CD14-positive monocyte (primary cell): ENCODE measurements around the gene DOCK1. TPM values are rescaled to one million over a fixed set of nuclear protein-coding genes. Genes with fewer than 3 reads are reported as not detected.
A peak's percentile ranks its signal among the peaks of the same experiment; 100 is the strongest.

Source experiments
- DNase-seq, 3 donors: peaks; one replicate each; pipeline ENCODE4 v3.0.0-alpha.2; 2011 to 2022
- H2AFZ ChIP-seq: 2 replicates; pipeline ENCODE4 v1.6.0; 2012; ENCODE audit warnings: mild to moderate bottlenecking, low read depth, low read length, inconsistent platforms; ENCODE audit not compliant: insufficient read depth, poor library complexity, severe bottlenecking
- H3K27ac ChIP-seq, 2 donors: 1 replicate in 1 of 2; 2 replicates in 1 of 2; pipeline ENCODE4 v1.5.1; 2012 to 2013; ENCODE audit warnings: low read length in 2 of 2, control low read depth in 1 of 2, inconsistent platforms in 1 of 2, low read depth in 1 of 2, mild to moderate bottlenecking in 1 of 2
- H3K27me3 ChIP-seq, 2 donors: one replicate each; pipeline versions ENCODE4 v1.6.0 to v1.6.1; 2011 to 2013; ENCODE audit warnings: low read length in 2 of 2; ENCODE audit not compliant: control insufficient read depth in 2 of 2, insufficient read depth in 2 of 2
- H3K36me3 ChIP-seq, 2 donors: replicated peaks in 1 of 2; 1 replicate in 1 of 2; 2 replicates in 1 of 2; pipeline versions ENCODE4 v1.5.1 to v1.6.1; 2012 to 2013; ENCODE audit warnings: low read length in 2 of 2, control low read depth in 1 of 2, inconsistent platforms in 1 of 2, mild to moderate bottlenecking in 1 of 2; ENCODE audit not compliant: insufficient read depth in 2 of 2, control insufficient read depth in 1 of 2
- H3K4me1 ChIP-seq, 2 donors: 1 replicate in 1 of 2; 2 replicates in 1 of 2; pipeline versions ENCODE4 v1.5.1 to v1.6.1; 2012 to 2013; ENCODE audit warnings: low read length in 2 of 2, control low read depth in 1 of 2, inconsistent platforms in 1 of 2, mild to moderate bottlenecking in 1 of 2, moderate library complexity in 1 of 2; ENCODE audit not compliant: insufficient read depth in 2 of 2, control insufficient read depth in 1 of 2
- H3K4me2 ChIP-seq: replicated peaks from 2 replicates; pipeline ENCODE3; 2012; ENCODE audit warnings: low read length, moderate library complexity, mild to moderate bottlenecking; ENCODE audit not compliant: poor library complexity, severe bottlenecking; ENCODE audit errors: extremely low read depth
- H3K4me3 ChIP-seq, 3 experiments: fragments of 200-600 bp in 1 of 3; sonication (generic) in 1 of 3; replicated peaks in 1 of 3; 1 replicate in 2 of 3; 2 replicates in 1 of 3; pipeline ENCODE4 v1.5.1; 2011 to 2013; ENCODE audit warnings: low read length in 3 of 3, mild to moderate bottlenecking in 3 of 3, control low read depth in 2 of 3, low read depth in 2 of 3, inconsistent platforms in 1 of 3, moderate library complexity in 1 of 3
- H3K79me2 ChIP-seq: 2 replicates; pipeline ENCODE4 v1.6.0; 2012; ENCODE audit warnings: mild to moderate bottlenecking, control low read depth, inconsistent platforms, low read length, moderate library complexity; ENCODE audit not compliant: insufficient read depth
- H3K9ac ChIP-seq: 2 replicates; pipeline ENCODE4 v1.6.0; 2017; ENCODE audit warnings: low read length, mild to moderate bottlenecking; ENCODE audit not compliant: insufficient read depth, poor library complexity, severe bottlenecking
- H3K9me3 ChIP-seq, 2 donors: replicated peaks in 1 of 2; 1 replicate in 1 of 2; 2 replicates in 1 of 2; pipeline versions ENCODE4 v1.5.1 to v1.6.1; 2012 to 2013; ENCODE audit warnings: low read length in 2 of 2, control low read depth in 1 of 2; ENCODE audit not compliant: control insufficient read depth in 1 of 2, insufficient read depth in 1 of 2
- H4K20me1 ChIP-seq: 2 replicates; pipeline ENCODE4 v1.6.0; 2012; ENCODE audit warnings: mild to moderate bottlenecking, low read length, control low read depth, moderate library complexity; ENCODE audit not compliant: insufficient read depth
- H3K27ac Mint-ChIP-seq, 7 donors: one replicate each; pipeline ENCODE4 v1.8.0; 2020; ENCODE audit warnings: mild to moderate bottlenecking in 7 of 7, mixed read lengths in 7 of 7, moderate library complexity in 6 of 7, inconsistent platforms in 2 of 7
- H3K27me3 Mint-ChIP-seq, 3 donors: one replicate each; pipeline ENCODE4 v1.8.0; 2021 to 2022; ENCODE audit warnings: low read depth in 3 of 3, mild to moderate bottlenecking in 3 of 3, mixed read lengths in 3 of 3, moderate library complexity in 3 of 3, inconsistent platforms in 1 of 3
- H3K36me3 Mint-ChIP-seq, 2 donors: one replicate each; pipeline ENCODE4 v1.8.0; 2020; ENCODE audit warnings: mixed read lengths in 2 of 2, inconsistent platforms in 1 of 2, mild to moderate bottlenecking in 1 of 2
- H3K4me1 Mint-ChIP-seq: one replicate; pipeline ENCODE4 v1.8.0; 2020; ENCODE audit warnings: mild to moderate bottlenecking, mixed read lengths
- H3K4me3 Mint-ChIP-seq, 2 donors: one replicate each; pipeline ENCODE4 v1.8.0; 2020; ENCODE audit warnings: mild to moderate bottlenecking in 2 of 2, mixed read lengths in 2 of 2, moderate library complexity in 1 of 2
- H3K9me3 Mint-ChIP-seq, 7 donors: one replicate each; pipeline ENCODE4 v1.8.0; 2020 to 2022; ENCODE audit warnings: mixed read lengths in 7 of 7, mild to moderate bottlenecking in 6 of 7, moderate library complexity in 6 of 7, inconsistent platforms in 2 of 7
- CTCF ChIP-seq: fragments of 200-600 bp; IDR thresholded peaks from one replicate; pipeline ENCODE4 v1.8.0; 2022; ENCODE audit warnings: antibody characterized with exemption, mild to moderate bottlenecking
- WGBS: methylation state at CpG from one replicate; pipeline ENCODE4 v1.1.5; 2013; ENCODE audit warnings: missing lambda C conversion rate; ENCODE audit not compliant: insufficient coverage; 5-methylcytosine and 5-hydroxymethylcytosine counted together
- intact Hi-C, 2 donors: fragments of 100-400 bp; cut with micrococcal nuclease; formaldehyde crosslinking; loops; one replicate each; pipeline versions ENCODE4 v1.15.0 to v1.15.1; 2023
- polyA plus RNA-seq, 3 donors: library from polyadenylated mRNA; depleted of rRNA in 1 of 3; unstranded in 2 of 3; stranded (reverse) in 1 of 3; fragments of 300-500 nt in 2 of 3; fragments of >200 nt in 1 of 3; fragmentation: Illumina TruSeq in 2 of 3; gene quantifications; 1 replicate in 2 of 3; 2 replicates in 1 of 3; pipeline ENCODE4 v1.2.3, GENCODE V29; 2012 to 2021

Gene DOCK1
- polyA plus RNA-seq, 3 donors, result 0.31 to 0.35 TPM; not detected in 1

- Mint-ChIP-seq H3K4me3 (no peak overlapping the region), H3K36me3 (no peaks in the 10 kb centered on the region), H3K9me3 (no peaks in the 10 kb centered on the region), H3K27ac (no peak overlapping the region), H3K27me3 (peaks cover 3 to 4% (median 3%) of the 10 kb centered on the region in 3 donors), H3K4me1 (no peaks in the 10 kb centered on the region)
- intact Hi-C loops, result no loop called here
- 50% methylated on average over 2 of the region's 4 CpGs for whole genome bisulfite sequencing
- Histone ChIP-seq H3K4me3 (no peak overlapping the region), H3K36me3 (no peaks in the 10 kb centered on the region), H3K79me2 (no peaks in the 10 kb centered on the region), H3K9ac (no peak overlapping the region), H3K27ac (no peak overlapping the region), H3K27me3 (no peaks in the 10 kb centered on the region), H2AFZ (no peak overlapping the region), H3K4me2 (no peak overlapping the region), H4K20me1 (no peaks in the 10 kb centered on the region), H3K9me3 (no peaks in the 10 kb centered on the region), H3K4me1 (no peaks in the 10 kb centered on the region)
- peak in 2 of 3 donors; percentile 13 to 20 for DNase-seq
- TF ChIP-seq CTCF, result peak; percentile 57
Measured at GRCh38 chr10:127243490-127244272, 338.5 kb downstream of the DOCK1 start.

GRCh38 chr10:127245456-127245855 lies 340.2 kb downstream of the DOCK1 start:
- no peaks in the 10 kb centered on the region for H3K79me2 ChIP-seq
- no peak overlapping the region for H2AFZ ChIP-seq
- H4K20me1 ChIP-seq, result no peaks in the 10 kb centered on the region
- Mint-ChIP-seq H3K27me3 (peaks cover 3 to 4% (median 3%) of the 10 kb centered on the region in 3 donors), H3K4me3 (no peak overlapping the region), H3K4me1 (peaks cover 3% of the 10 kb centered on the region), H3K36me3 (no peaks in the 10 kb centered on the region), H3K9me3 (no peaks in the 10 kb centered on the region), H3K27ac (peak overlapping the region in 1 of 7 donors; percentile 3)
- intact Hi-C loops, result no loop called here
- no peaks in the 10 kb centered on the region for H3K4me1 ChIP-seq
- no peaks in the 10 kb centered on the region for H3K9me3 ChIP-seq
- no peak overlapping the region for H3K4me2 ChIP-seq
- H3K36me3 ChIP-seq, result no peaks in the 10 kb centered on the region
- 86% methylated on average over 10 of the region's 10 CpGs for WGBS
- no peak overlapping the region for H3K27ac ChIP-seq
- no peak overlapping the region for H3K4me3 ChIP-seq
- H3K27me3 ChIP-seq, result no peaks in the 10 kb centered on the region
- DNase-seq, result no peak
- no peak for TF ChIP-seq CTCF
- H3K9ac ChIP-seq, result no peak overlapping the region
